HG03135 (cell line): ENCODE measurements around the gene ETS1.

Experiments used
- ATAC-seq: cut with Tn5 transposase; IDR thresholded peaks from one replicate; pipeline ENCODE4 v1.9.1; 2021; ENCODE audit warnings: mild to moderate bottlenecking, moderate library complexity; ENCODE audit not compliant: unreplicated experiment

The ETS1 gene

DNA sequence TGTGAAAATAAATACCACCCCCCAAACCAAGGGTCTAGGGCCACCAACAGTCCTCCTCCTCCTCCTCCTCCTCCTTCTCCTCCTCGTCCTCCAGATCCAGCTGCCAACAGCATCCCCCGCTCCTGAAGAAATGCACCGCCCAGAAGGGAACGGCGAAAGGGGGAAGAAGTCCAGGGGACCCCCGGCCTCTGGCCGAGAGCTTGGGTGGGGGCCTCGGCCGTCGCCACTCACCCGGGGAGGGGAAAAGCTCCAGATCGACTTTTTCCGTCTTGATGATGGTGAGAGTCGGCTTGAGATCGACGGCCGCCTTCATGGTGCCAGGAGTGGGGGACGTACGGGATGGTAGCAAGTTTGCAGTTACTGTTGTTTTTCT lies 65.7 kb downstream of the ETS1 start:
- no peak for ATAC-seq

DNA sequence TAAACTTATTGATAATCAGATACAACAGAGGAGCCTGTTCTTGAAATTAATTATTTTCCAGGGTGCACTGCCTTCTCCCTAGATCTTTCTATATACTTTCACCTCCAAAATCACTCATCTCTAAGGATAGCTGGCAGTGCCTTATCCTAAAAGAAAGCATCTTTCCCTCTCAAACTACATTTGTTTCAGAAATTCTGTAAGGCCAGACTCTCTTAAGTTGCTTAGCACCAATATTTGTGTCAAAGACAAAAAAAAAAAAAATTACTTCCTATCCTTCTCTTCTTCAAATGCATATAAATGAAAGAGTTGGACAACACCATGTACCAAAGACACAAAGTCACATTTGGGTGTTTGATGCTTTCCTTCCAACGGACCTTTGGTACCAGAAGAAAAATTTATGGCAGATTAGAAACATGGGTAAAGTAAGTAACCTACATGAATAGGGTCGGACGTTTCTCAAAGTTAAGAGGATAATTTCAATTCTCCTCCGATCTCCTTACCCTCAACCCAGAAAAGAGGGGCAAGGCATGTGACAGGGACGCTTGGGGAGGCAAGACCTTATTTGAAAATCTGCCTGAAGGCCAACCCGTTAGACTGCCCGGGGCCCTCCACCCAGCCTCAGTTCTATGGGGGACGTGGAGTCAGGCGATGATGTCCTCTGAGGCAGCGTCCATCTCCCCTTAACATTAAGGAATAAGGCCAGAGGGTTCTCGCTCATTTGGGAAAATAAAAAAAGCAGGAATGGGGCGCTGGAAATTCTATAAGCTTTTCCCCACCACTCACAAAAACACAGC lies 66.3 kb downstream of the ETS1 start:
- ATAC-seq: no peak

DNA sequence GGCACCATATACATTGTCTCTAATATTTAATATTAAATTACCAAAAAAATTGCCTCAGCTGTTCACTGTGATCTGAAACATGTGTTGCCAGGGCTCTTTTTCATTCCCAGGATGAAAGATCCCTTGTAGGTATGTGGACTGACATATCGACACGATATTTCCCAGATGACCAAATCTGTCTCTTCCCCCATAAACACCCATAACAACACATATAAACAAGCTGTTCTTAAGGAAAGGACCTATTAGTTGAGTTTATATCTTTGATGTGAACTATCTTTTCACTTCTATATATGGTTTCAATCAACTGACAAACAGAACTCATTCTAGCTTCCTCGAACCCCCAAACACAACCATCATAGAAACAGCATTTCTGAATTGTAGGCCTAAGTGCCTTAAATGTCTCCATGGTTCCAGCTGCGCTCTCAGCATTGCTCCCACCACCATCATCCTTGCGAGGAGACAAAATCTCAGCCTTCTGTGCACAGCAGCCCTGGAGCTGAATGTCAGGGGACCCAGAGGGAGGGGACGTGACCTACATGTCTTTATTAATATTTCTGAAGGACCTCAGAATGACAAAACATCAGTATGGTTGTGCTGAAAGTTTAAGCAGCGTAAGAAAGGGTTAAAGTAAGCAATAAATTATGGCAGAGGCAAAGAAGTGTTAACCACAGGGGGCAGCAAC lies 67.0 kb downstream of the ETS1 start:
- no peak for ATAC-seq

DNA sequence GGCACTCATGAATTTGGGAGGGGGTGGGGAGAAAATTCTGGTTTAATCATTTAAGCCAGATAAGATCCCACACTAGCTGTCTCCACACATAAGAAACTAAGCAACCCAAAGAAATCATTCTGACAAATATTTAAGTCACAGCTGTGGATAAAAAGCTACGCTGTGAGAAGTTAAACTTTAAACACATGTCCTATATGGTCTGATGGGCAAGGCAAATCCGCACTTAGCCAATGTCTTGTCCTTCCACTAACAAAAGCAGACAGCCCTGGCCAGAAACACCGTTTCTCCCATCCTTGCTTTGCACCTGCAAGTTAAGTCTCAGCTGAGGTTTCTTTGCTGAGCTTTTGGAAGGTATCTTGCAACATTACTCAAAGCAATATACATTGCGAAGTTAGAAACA lies 68.0 kb downstream of the ETS1 start:
- ATAC-seq: no peak

DNA sequence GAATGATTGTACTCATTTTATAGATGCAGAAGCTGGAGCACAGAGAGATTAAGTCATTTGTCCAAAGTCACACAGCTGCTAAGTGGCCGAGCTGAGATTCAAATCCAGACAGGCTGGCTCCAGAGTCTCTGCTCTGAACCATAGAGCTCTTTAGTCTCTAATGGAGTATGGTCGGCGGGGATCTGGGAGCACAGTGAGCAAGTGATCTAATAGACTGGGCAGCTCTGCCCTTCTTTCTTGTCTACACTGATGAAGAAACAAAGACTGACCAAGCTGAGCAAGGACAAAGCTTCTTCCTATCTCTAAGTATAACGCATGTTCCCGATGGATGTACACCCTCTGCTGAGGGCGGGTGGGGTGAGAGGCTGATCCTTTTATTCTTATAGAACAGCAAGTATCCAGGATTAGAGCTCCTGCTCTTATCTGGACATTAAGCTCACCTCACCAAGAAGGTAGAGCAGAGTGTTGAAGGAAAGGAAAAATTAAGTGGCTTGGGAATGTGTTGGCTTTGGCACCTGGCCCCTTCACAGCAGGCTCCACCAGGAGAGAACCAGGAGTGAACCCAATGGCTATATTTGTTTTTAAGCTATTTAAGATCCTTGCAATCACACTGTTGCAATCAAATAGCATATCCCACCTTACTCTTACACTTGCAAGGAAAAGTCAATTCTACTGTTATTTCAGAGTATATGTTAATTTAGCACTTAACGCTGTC lies 68.7 kb downstream of the ETS1 start:
- no peak for ATAC-seq

DNA sequence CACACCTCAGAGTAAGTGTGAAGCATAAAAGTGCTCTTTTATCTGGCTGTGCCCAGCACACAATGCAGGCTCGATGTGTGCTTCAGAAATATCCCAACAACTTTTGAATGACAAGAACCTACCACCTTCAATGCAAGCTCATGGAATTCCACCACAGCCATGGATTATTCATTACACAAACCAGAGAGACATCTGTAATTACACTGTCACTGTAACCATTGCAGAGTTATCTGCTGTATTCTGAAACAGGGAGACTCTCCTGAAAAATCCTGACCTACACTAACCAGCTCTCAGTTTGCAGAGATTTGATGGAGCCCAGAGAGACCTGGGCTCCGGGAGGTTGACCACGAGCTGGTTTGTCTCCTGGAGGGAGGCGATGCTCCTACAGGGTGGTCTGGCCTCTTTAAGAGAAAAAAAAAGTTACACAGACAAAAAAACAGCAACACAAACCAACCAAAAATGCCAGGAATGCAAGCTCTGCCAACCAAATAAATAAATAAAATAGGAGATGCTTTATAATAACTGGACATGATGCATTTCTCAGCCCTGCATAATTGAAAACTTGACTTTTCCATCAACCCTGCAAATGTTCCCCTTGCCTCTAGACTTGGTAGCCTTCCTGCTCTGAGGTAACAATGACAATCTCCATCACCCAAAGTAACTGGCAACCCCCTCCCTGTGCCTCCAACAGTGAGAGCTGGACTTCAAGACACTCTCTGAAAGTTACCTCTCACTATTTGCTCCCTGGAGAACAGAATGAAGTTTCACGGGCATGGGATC lies 69.7 kb downstream of the ETS1 start:
- no peak for ATAC-seq

DNA sequence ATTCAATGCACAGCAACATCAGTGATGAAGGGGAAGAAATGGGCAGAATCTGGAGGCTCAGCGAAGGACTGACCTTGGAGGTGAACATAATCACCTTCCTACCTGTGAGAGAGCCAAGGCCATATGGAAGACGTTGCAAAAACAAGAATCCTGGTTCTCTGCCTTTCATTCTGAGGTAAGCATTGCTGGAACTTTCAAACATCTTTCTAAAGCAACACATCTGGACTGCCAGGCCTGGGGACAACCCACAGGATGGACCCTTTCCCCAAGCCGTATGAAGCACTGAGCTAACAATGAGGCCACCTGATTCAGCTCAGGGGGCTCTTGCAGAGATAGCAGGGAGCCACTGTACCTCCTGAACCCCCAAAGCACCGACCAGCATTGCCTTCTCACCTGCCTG lies 70.5 kb downstream of the ETS1 start:
- ATAC-seq: no peak

DNA sequence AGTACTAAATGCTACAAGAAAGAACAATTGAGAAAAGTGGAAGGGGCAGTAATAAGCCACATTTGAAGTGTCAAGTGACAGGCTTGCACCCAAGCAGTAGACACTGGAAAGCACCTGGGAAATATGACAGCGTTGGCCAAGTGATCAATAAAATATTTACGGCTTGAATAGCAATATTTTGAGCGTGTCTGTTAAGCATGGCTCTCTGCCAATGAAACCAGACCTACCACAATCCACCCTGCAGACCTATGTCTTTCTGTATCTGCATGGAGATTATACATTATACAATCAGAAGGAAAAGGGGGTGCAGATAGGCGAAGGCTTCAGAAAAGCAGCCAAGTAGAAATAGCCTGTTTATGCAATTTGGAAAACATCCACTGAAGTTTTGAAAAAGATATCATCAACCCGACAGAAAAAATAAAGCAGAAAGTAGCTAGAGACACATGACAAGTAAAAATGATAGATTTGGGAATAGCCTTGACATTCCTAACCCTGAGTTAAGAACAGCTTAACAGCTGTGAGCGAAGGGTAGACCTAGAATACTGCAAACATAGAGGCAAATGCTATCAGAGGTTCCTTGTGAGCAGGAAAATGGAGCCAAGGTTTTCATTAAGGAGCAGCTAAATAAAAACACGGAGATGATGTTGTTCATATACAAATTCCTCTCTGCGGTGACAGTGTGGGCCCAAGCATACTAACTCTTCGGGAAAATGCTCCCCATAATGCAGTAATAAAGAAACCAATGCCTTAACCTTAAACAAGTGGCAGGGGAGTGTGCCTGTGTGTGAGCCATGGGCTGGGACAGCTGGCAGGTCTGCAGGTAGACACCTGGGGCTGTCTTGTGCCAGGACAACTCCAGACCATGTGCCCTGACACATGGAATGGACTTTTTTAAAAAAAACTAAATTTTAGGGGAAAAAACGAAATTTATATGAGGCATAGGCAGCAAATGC lies 71.3 kb downstream of the ETS1 start:
- ATAC-seq: no peak

DNA sequence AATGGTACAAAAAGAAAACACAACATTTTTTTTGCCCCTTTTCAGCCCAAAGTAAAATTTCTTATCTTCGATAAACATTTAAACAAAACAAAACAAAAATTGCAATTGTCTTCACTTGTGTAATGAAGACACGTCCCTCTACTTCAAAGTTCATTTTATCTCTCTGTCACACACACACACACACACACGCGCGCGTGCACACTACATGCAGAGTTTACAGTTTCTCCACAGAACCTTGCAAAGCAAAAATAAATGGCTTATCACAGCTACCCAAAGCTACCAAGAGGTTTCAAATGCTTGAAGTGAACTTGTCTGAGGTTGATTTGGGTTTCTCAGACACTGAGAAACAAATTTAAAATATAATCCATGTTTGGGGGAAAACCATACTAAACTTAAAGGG lies 72.3 kb downstream of the ETS1 start:
- no peak for ATAC-seq

DNA sequence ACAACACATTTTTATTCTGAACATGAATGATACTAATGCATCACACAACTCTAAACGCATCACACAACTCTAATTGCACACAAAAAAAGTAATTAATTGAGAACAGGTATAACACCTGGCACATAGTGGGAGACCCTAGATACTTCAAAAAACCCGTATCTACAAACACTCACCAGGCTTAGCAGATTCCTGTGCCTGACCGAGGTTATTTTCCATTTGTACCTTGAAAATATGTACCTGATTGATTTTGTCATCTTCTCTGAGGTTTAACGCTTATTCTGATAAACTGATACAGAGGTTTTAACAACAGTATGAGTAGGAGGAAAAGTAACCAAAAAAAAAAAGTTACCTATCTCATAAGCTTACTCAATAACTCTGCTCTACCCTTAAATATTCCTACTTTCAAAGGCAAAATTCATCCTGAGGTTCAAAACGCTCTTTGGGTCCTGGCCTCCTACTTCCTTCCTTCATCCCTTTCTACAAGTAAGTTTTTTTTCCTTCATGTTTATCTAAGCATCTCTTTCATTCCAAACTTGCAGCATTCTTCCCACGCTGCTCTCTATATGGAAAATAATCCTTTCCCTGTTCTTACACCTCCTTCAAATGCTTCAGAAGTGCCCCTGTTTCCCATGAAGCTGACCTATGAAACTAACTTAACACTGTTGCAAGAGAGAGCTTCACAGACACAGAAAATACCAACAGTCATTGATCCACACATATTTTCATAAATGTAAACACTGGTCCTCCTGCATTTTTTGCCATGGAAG lies 73.3 kb downstream of the ETS1 start:
- no peak for ATAC-seq

DNA sequence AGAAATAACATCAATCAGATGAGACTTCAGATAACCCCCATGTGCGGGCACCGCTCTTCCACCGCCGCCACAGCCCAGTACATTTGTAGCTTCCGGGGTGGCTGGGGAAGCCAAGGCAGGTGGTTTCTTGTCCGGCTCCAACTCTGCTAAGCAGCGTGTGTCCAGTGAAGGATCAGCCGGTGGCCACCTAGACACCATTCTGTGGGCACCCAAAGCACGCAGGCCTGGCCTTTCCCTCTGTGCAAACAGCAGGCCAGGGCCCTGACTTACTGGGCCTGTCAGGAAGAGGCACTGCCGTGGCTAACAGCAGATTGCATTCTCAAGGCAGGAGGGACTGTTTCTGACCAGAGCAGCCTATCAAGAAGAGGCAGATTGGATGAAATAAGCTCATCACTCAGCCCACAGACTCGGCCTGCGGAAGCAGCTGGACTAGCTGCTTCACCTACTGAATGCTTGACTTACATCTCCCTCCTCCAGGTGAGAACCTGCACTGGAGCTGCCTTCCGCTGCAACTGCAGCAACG lies 74.8 kb downstream of the ETS1 start:
- ATAC-seq: no peak

DNA sequence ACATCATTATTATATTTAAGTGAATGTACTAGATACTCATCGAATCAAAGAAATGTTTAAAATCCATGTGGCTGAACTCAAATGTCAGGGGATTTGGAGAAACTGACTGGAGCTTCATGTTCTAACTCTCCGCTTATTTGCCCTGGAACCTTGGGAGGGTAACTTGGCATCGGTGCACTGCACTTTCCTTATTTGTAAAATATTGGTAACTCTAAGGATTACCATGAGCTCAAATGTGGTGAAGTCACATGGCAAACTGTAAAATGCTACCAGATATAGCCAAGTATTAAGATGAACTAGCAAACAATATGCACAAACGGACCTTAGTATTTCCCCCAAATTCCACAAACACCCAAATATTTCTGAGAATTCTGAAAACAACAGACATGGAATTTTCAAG lies 75.6 kb downstream of the ETS1 start:
- ATAC-seq: no peak

DNA sequence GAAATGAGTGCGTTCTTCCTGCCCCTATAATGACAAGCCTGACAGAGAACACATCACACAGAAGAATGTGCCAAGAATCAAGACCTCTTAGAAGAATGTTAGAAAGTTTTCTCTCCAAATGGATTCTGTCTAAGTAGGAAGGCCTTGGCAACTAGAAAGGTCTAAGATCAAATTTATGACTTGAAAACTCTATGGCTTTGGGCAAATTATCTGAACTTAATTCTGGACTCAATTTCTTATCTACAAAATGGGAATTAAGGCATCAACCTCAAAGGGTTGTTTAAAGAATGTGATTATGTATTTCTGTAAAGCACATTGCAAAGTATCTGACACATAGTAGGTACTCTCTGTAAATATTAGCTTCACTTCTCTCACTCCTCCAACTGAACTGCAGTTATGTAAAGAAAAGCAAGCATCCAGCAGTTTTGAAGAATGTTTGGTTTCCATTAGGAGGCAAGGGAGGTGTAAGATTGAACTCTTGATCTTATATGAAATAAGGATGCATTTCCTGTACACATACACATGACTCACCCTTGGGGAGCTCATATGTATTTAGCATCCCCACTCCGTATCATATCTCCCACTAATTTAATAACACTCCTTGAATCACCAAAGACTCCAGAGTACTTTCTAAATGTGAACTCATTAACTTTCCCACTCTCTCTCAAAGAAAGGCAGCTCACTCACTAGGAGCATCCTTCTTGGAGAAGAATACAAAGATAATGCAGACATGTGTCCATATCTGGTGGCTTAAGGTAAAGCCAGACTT lies 77.6 kb downstream of the ETS1 start:
- ATAC-seq: no peak

DNA sequence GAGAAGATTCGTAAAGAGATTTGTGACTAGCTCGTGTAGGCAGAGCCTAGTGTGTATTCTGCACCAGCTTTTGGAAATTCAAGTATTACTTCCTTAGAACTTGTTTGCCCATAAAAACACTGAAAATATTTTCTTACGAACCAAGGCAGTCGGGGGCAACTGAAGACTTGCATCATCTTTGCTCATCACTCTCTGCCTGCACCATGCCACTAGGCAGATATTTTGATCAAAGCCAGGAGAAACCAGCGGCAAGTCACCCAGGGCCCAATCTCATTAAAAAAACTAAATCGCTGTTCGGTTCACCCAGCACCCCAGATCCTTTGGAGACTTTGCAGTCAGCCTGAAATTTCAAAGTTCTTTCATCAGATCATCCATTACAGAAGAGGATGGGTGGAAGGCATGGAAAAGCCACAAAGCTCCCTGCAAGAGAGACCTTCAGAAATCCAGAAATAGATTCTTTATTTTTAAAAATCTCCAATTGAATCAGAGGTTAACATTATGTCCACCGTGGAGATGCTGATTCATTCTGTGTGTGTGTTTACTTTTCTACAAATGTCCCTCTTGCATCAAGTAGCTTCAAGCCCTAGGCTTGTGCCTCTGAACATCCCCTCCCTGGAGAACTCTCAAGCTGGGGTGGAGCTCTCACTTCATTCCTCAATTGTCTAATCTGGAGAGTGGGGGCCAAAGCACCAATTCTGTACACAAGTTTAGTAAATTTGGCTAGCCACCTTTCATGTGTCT lies 78.4 kb downstream of the ETS1 start:
- no peak for ATAC-seq

DNA sequence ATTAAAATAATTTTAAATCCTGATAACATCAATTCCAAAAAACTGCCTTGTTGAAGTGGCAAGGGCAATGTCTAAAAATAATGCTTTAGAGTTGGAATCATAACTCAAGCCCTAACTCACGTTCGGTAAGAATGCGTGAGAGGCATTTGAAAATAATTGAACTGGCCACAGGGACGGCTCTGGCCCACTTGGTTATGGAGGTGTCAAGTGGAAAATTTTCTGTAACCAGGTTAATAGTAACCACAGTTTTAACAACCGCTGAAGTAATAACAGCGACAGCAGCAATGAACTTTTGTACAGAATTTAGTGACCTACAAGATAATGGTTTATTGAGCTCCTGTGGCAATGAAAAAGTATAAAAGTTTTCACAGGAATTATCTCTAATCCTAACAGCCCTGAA lies 79.4 kb downstream of the ETS1 start:
- no peak for ATAC-seq

DNA sequence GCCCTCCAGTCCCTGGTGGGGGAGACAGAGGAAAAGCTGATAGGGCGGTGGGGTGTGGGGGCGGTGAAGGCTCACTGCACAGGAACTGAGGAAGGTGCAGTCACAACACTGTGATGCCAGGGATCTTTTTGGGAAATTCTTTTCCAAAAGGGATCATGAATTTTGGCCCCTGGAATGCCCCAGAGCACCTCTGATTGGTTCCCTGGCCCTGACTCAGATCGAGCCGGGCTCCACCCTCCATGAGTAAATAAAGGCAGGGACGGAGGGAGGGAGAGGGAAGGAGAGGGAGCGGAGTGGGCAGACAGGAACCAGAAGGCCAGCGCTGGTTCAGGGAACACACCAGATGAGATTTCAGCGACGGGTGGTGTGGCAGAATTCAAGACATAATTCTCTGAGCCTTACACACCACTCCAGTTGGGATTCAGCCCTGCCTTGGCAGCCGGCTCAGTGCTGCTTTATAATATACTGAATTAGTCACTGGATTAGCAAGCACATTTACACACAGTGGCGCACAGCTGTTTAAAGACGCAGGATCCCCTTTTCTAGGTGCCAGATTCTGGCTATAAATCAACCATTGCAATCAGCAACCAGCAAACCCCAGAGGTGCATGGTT lies 80.3 kb downstream of the ETS1 start:
- ATAC-seq: no peak

DNA sequence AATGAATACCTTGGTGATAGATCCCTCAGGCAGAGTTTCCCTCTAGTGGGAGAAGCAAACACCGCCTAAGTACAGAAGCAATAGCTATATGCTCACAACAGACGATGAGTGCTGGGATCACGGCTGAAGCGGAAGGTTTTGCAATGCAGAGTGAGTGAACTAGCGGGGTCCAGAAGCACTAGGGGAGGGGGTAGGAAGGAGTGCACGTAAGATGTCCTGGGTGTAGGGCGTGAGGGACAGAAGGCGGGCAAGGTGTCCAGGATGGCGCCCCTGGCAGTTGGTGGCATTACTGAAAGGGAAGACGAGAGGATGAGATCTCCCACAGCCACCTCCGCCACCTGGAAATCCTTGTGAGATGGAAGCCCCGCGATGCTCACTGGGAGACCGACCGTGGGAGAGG lies 81.0 kb downstream of the ETS1 start:
- ATAC-seq: no peak
